T-helper 2 cell (primary cell): ENCODE results near the gene MTHFS.

Experiments
- DNase-seq, 5 experiments: peaks; one replicate each; pipeline versions ENCODE4 v3.0.0 to v3.0.0-alpha.2; 2012 to 2022

Gene MTHFS

DNA sequence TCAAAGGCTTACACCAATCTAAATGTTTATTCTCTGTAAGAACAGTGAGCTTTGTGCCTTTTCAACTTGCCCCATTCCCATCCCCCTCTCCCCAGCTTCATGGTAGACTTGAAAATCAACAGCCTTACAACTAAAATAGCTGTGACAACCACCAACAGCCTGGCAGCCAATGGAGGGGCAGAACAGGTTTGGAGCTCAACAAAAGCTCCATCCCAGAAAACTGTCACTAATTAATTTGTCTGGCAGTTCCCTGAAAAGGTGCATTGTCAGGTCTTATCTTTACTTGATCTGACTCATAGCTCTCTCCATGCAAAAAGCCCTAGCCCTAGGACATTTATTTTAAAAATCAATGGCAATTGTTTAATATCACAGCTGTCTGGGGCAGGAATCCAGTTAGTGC is 22.6 kb downstream of the MTHFS start:
- no peak for DNase-seq

DNA sequence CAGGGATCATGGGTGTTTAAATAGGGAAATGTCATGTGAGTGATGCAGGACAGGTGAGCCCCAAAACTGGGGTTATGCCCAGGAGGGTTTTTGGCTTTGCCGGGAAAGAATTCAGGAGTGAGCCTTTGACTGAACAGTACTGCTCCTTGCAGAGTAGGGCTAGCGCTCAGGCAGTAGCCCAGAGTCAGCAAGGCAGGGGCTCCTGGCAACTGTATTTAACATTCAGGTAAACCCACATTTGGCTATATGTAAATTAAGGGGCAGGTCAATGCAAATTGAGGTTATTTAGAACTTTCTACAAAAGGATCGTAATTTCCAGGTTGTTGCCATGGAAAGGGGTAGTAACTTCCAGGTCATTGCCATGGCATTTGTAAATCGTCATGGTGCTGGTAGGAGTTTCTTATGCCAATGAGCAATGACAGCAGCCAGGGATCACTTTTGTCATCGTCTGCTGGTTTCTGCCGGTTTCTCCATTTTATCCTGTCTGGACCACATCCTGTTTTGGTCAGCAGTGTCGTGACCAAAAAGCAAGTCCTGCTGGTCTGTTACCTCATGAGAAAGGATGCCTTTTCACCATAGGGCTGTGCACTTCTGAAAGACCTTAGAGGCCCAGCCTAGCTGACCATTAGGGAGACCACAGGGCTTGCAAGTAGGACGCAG is 24.3 kb downstream of the MTHFS start:
- DNase-seq: peak in 2 of 5 experiments; percentile 57 to 78

DNA sequence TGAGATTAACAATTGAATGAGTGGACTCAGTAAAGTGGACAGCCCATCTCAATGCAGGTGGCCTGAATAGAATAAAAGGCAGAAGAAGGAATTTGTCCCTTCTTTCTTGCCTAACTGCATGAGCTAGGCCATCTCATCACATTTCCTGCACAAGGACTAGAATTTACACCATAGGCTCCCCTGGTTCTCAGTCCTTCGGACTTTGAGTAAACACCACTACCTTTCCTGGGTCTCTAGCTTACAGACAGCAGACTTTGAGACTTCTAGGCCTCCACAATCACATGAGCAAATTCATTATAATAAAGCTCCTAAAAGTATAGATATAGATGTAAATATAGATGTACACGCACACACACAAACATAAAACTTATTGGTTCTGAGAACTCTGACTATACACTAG is 28.3 kb downstream of the MTHFS start:
- no peak for DNase-seq

DNA sequence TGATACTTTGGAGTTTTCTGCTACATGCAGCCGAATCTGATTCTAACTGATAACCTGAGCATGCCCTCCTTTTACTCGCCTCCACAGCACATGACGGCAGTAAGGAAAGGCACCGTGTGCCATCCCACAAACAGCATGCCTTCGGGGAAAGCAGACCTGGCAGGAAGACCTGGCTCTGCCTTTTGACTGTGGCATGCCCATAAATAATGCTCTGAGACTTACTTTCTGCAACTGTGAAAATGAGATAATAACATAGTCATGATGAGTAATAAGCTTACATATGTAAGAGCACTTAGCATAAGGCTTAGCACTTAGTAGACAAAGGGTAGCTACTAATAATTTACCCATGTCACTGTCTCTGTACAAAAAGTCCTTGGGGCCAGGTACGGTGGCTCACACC is 32.9 kb downstream of the MTHFS start:
- DNase-seq: no peak

DNA sequence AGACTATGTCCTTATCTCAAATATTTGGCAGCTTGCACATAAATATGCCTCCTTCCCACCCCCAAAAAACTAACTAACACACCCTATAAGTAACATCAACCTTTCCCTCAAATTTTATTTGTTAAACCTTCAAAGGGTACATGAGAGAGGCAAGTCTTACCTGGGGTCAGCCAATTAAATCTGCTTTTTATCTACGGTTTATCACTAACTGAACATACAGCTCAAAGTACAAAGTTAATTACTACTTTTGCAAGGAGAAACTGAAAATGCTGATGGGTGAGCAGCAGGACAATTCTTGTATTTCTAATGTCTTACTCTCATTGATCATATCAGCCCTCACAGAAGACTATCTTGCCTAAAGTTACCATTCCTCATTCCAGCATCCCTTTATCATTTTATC is 34.6 kb downstream of the MTHFS start:
- DNase-seq: no peak

DNA sequence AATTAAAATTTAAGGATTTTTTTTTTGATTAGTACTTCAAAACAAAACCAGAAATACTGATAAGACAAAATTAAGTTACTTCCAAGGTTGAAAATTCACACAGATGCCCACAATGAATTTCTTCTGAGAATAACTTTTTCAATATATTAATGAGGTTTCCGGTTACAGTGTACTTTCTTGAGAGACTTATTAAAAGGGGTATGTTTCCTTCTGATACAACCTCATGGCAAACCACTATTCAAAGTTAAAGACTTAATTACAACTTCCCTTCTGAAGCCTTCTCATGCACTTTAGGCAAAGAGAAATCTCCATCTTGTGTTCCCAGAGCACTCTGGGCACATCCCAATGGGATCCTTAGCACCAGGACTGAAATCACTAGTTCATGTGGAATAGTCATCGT is 36.2 kb downstream of the MTHFS start:
- no peak for DNase-seq

DNA sequence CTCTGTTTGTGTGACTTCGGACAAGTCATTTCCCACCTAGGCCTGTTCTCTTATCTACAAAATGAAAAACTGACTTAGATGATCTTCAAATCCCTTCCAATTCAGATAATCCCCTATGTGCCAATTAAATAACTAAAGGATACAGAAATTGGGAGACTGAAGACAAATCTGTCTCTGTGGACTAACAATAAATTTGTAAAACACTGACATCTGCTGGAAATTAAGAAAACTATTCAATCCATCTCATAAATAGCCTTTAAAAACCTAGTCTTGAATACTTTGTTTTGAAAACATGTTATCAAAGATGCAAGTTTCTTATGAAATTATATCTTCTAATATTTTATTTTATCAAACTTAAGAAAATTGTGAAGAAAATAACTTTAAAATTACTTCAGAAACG is 38.3 kb downstream of the MTHFS start:
- peak in 1 of 5 experiments; percentile 9 for DNase-seq

DNA sequence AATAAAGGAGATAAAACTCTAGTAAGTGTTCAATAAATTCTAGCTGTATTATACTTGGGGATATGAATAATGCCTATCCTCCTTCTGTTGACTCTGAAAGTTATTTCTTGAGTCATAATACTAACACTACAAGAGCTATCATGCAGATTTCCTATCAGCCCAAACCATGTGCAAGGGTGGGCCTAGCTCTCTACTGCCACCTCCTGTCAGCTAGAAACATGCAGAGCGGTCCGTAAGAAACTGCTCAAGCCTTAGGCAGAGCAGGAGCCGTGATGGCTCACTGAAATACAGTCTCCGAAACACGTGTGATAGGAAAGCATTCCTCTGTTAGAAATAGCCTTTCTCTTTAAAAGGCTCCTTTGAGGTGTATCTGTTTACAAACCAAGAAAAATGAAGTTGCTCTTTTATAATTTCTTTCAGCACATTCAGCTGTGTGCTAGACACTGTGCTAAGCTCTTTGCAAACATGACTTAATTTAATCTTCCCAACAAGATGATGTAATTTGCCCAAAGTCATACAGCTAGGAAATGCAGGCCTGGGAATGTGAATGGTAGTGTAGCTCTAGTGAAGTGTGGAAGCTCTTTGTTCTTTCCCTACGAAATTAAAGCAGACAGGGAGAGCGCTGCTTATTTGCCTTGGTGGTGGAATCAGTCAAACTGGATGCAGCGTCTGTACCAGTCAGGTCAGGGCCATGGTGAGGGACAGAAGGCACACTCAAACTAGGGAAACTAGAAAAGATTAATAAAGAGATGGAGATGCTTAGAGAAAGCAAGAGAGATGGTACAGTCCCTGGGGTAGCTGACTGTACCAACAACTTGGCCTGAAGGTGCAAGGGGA is 43.1 kb downstream of the MTHFS start:
- peak in 4 of 5 experiments; percentile 8 to 79 (median 35) for DNase-seq

DNA sequence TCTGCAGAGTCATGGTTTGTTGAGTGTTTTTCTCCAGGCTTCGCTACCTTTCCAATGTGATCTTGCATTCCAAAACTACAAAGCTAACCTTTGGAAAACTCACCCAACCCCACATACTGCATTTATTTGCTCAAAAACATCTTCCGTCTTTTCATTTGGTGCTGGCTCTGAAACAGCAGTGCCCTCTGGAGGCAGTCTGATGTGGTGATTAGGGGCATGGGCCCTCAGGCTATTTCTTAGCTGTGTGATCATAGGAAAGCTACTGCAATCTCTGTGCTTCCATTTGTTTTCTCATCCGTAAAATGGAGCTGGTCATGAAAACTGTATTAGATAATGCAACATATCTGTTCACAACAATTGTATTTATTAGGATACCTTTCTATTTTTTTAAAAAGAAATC is 47.0 kb downstream of the MTHFS start:
- DNase-seq: peak in 1 of 5 experiments; percentile 30

DNA sequence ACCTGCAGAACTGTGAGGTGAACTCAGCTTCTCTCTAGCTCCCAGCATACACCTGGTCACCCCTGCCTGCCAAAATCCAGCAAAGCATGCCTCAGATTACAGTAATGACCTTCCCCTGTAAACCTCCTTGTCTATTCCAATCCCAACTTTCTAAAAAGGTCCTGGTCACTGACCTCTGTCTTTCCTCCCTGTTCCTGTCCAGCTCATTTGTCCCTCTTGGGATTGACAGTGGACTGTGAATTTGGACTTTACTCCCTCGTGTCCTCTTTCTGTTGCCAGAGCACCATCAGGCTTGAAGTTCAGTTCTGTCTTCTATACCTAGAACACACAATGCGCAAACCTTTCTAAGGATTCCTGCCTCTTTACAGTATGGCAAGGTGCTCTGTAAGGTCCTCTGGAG is 50.3 kb downstream of the MTHFS start:
- DNase-seq: no peak

DNA sequence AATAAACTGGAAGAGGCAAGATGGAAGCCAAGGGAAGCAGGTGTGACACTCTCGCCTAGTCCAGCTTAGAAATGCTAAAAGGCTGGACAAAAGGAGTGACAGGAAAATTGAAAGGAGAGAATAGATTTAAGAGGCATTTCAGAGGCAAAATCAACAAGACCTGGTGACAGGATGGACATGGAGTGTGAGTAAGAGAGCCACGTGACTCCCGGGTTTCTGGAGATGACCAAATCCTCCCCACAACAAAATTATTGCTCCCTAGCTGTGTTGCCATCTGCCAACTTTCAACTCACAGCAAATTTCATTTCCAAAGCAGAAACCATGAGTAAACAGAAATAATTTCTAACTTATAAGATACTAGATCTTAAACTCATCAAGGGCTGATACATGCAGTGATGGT is 52.6 kb downstream of the MTHFS start:
- no peak for DNase-seq

DNA sequence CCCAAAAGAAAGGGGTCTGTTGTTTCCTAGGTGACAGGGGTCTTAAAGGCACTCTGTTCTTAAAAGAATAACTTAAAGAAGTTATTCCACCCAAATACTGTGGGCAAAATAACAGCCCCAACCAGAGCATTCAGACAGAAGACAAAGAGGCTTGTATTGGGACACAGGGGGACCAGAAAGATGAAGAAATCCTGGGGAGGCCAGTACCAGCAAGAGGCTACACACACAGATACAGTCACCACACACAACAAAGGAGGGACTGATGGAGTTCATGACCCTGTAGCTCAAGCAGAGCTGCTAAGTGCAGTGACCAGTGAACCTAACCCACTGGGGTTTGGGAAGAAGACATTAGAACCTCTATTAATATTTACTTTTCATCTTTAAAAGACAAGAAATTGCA is 59.0 kb downstream of the MTHFS start:
- DNase-seq: no peak

DNA sequence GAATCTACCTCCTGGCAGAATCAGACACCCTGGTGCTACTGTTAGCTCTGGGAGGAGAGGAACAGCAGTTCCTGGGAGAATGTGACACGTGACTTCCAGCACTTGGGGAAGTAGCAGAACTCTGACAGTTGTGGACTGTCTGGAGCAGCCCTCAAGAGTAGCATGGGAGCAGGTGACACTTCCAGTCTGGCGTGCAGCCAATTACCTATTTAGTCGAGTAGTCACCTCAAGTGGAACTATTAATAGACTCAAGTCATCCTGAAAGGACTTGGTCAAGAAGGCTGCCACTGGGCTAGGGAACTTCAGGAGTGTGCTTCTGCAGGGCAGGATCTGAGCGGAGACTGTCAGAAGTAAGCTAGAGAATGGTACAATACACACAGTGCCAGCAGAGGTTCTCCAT is 62.3 kb downstream of the MTHFS start:
- no peak for DNase-seq

DNA sequence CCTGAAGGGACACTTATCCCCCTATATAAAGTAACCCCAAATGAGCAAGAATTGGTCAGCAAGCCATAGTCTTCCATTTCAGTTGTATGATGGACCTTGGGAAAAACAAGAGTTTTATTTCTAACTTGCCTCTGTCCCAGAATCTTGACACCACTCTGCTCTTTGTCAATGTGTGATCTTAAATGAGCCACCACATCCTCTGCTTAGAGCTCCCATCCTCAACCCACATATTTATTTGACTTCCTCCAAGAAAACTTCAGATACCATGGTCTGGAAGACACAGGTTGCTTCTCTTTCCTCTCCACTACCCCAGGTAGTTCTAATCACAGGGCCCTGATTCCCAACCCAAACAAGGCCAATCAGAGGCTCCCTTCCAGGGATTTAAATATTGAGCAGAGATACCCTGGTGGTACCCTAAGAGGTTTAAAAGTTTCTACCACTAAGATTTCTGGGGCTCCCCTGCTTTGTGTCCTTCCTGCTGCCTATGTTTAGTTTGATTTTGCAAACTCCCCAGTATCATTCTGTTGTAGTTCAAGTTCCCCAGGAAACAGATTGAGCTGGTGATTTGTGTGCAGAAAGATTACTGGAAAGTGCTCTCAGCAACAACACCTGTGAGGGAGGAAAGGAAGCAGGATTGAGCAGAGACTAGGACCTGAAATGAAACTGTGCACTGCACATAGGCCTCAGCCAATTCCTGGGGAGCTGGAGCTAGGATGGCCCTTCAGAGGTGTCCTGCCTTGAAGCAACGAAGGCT is 64.3 kb downstream of the MTHFS start:
- DNase-seq: peak in 1 of 5 experiments; percentile 6

DNA sequence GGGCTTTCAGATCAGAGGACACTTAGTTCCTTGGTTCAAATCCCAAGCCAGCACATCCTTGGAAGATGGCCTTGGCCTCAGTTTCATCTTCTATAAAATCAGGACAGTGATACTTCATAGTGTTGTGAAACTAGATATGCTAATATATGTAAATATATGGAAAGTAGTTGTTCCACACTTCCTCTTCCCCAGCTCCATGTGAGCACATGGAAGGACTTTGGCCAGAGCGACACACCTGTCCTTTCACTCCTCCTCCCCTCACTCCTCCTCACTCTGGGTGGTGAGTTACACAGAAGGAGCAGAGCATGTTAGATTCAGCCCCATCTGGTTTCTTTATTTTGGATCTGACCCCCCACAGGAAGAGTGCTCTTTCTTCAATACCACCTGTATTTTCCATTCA is 65.2 kb downstream of the MTHFS start:
- DNase-seq: no peak

DNA sequence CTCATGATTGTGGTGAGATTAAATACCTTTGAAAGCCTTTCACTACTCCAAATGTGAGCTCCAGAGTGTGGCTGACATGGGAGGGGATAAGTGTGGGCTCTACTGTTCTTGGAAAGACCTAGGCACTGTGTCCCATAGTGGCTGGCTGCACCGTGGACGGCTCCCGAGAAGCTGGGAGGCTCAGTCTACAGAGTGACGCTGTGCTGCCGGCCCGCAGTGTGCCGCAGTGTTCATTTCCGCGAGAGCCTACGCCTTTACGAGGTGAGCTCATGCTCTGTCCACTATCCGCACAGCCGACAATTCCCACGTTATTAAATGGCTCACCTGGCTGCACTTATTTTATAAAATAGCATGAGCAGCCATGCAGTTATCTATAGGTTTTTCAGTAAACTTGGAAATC is 66.9 kb downstream of the MTHFS start:
- DNase-seq: no peak

DNA sequence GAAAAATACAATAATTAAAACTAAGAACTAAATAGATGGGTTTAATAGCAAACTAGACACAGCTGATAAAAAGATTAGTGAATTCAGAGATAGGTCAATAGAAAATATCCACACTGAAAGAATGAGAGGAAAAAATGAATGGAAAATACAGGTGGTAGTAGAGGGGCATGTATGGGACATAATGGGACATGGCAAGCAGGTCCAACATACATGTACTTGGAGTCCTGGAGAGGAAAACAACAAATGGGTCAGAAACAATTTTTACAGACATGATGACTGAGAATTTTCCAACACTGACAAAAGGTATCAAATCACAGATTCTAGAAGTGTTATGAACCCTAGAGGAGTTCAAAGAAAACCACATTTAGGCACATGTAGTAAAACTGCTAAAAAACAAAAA is 68.4 kb downstream of the MTHFS start:
- no peak for DNase-seq

DNA sequence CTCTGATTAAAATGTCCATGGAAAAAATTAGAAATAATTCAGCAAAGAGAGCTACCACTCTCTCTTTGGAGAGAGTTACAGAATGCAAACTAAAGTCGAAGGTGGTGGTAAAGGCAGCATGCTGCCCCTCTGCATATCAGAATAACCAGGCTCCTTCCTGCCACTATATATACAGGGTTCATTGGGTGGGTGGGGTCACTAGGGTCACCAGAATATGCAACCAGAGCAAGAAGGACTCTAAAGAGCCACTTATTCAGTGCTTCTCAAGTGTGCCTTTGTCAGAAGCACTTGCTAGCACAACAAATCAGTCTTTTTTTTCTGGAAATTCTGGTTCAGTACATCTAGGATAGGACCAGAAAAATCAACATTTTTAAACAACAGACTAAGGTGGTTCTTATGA is 70.0 kb downstream of the MTHFS start:
- DNase-seq: no peak

DNA sequence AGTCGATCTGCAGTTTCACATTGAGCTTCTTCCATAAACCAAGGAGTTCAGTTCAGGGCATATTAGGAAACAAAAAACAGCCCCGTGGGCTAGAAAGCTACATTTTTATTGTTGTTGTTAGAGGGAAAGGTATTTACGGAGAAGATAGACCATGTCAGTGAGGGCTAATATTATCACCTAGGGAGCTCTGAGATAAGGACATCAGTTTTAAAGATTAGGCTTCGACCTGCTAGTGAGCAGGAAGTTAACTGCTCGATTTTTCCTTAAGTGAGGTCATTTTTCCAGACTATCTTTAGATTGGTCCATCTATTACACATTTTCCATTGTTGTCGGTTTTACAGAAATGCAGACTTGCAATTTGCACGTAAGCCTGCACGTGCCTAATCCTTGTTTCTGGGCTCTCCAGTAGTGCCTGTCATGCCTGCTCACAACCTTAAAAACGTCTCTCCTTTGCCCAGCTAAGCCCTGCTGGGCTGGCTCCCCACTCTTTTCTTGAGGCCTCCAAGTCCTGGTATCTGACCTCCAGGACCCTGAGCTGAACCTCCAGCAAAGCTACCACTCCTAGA is 72.6 kb downstream of the MTHFS start:
- no peak for DNase-seq

DNA sequence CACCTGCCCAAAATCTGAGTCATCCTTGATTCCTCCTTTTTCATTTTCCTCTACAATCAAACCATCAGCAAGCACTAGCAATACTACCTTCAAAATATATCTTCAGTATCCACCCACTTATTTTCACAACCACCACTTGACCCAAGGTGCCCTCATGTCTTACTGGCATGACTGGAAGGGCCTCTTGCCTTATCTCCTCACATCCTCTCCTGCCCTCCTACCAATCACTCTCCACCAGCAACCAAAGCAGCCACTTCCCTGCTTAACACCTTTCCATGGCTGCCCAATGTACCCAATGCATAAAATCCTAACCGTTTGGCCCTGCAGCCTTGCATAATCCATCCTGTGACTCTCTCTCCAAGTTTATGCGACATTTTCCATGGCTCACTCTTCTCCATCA is 76.0 kb downstream of the MTHFS start:
- no peak for DNase-seq

DNA sequence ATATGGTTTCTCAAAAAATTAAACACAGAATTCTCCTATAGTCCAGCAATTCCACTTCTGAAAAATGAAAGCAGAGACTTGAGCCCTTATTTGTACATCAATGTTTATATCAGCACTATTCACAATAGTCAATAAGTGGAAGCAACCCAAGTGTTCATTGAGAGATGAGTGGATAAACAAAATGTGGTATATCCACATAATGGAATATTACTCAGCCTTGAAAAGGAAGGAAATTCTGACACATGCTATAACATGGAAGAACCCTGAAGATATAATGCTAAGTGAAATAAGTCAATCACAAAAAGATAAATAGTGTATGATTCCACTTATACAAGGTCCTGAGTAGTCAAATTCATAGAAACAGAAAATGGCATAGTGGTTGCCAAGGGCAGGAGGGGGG is 76.6 kb downstream of the MTHFS start:
- no peak for DNase-seq

DNA sequence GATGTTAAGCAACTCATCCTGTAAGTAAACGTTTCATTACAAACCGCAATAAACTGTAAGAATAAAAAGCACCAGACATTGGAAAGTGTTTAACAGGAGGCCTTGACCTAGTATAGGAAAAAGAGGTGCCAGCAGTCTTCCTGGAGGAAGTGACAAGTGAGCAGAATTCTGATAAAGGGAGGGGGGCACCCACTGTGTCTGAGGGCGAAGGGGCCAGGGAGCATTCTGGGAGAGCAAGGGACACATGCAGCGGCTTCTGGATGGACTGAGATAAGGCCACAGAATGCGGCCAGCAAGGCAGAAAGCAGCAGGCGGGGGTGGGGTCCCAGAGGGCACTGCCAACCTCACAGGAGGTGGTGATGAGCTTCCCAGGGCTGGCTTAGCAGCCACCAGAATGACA is 80.2 kb downstream of the MTHFS start:
- DNase-seq: no peak

DNA sequence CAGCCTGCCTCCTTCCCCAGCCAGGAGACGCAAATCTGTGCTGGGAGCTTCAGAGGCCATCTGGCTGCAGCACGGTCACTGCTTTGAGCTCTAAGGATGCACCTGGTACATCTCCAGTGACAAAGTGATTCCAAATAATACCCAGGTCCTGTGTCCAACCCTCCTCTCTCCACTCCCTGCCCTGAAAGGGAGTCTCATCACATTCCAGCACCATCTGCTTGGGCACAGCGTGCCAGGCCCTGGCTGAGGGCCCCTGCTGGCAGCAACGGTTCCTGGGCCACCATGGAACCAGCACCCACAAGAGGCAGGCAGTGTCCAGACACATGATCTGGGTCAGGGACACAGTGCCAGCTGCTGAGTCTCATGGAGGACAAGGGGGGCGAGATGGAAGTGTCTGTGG is 81.3 kb downstream of the MTHFS start:
- DNase-seq: no peak
